Gastroesophageal sphincter (tissue), 4 donors: ENCODE data around the gene SH3BGR. TPM values are rescaled to one million over a fixed set of nuclear protein-coding genes. Genes with fewer than 3 reads are reported as not detected.

Experiments
- ATAC-seq: fragments of 150-250 bp; one replicate; pipeline ENCODE4 v1.9.1; 2016; ENCODE audit warnings: mild to moderate bottlenecking, moderate library complexity
- H3K27ac ChIP-seq, 4 donors: fragments of 200-600 bp; sonication (generic) in 3 of 4; 1 replicate in 3 of 4; 2 replicates in 1 of 4; pipeline ENCODE4 v1.5.1; 2016 to 2019
- H3K27me3 ChIP-seq: fragments of 200-600 bp; sonication (generic); one replicate; pipeline ENCODE4 v1.5.1; 2019
- H3K36me3 ChIP-seq, 2 donors: fragments of 200-600 bp; sonication (generic); one replicate each; pipeline ENCODE4 v1.5.1; 2019; ENCODE audit warnings: control low read depth in 1 of 2
- H3K4me1 ChIP-seq, 3 donors: fragments of 200-600 bp; sonication (generic); 1 replicate in 2 of 3; 2 replicates in 1 of 3; pipeline ENCODE4 v1.5.1; 2016 to 2019; ENCODE audit warnings: control low read depth in 2 of 3
- H3K4me3 ChIP-seq, 2 donors: fragments of 200-600 bp; sonication (generic); one replicate each; pipeline ENCODE4 v1.5.1; 2019; ENCODE audit warnings: mild to moderate bottlenecking in 1 of 2, moderate library complexity in 1 of 2
- H3K9me3 ChIP-seq, 3 donors: fragments of 200-600 bp; sonication (generic); one replicate each; pipeline ENCODE4 v1.5.1; 2017 to 2019; ENCODE audit warnings: control low read depth in 2 of 3
- CTCF ChIP-seq, 4 experiments: fragments of 200-600 bp in 2 of 4; fragments of 450-650 bp in 2 of 4; sonication (generic) in 1 of 4; IDR thresholded peaks; one replicate each; pipeline ENCODE4 v1.5.1; 2017 to 2019; ENCODE audit warnings: antibody characterized with exemption in 4 of 4, mild to moderate bottlenecking in 2 of 4, moderate library complexity in 2 of 4
- EP300 ChIP-seq: sonication (generic); formaldehyde crosslinking; IDR thresholded peaks from one replicate; pipeline ENCODE4 v1.6.1; 2017; ENCODE audit warnings: antibody characterized with exemption, mild to moderate bottlenecking
- POLR2A ChIP-seq, 2 donors: fragments of 450-650 bp; IDR thresholded peaks; one replicate each; pipeline ENCODE4 v1.6.1; 2017; ENCODE audit warnings: antibody characterized with exemption in 2 of 2, mild to moderate bottlenecking in 2 of 2, moderate library complexity in 1 of 2
- POLR2AphosphoS5 ChIP-seq: sonication (generic); formaldehyde crosslinking; IDR thresholded peaks from one replicate; pipeline ENCODE4 v1.6.1; 2017; ENCODE audit warnings: antibody characterized with exemption
- whole genome bisulfite sequencing, 2 donors: methylation state at CpG; one replicate each; pipeline ENCODE4 v1.1.5; 2018; ENCODE audit warnings: low coverage in 1 of 2; 5-methylcytosine and 5-hydroxymethylcytosine counted together
- total RNA-seq, 4 donors: library from RNA; depleted of rRNA; stranded (reverse); fragments of >200 nt; gene quantifications; one replicate each; pipeline ENCODE4 v1.1.0, GENCODE V29; 2016

Gene SH3BGR
- total RNA-seq, 4 donors from 2014 or later, result 5.9 to 39.7 (median 30.5) TPM

GRCh38 chr21:39525601-39526000 is 73.8 kb downstream of the SH3BGR start:
- Histone ChIP-seq H3K27ac (no peak overlapping the region), H3K9me3 (no peaks in the 10 kb centered on the region), H3K4me3 (no peak overlapping the region), H3K36me3 (peaks cover 0 to 7% of the 10 kb centered on the region in 2 donors), H3K27me3 (no peaks in the 10 kb centered on the region), H3K4me1 (peaks cover 0 to 11% (median 0%) of the 10 kb centered on the region in 3 donors)
- 100% methylated on average over 1 of the region's 12 CpGs; no CpG with 5 or more reads in 1 of the 2 donors for WGBS, 2 donors
- no peak for ATAC-seq
- no peak for TF ChIP-seq CTCF (IDR thresholded peaks at IDR 0.05)

- 84% methylated on average over 5 of the region's 5 CpGs; no CpG with 5 or more reads in 1 of the 2 donors for WGBS, 2 donors
- Histone ChIP-seq H3K4me1 (peaks cover 0 to 11% (median 0%) of the 10 kb centered on the region in 3 donors), H3K9me3 (no peaks in the 10 kb centered on the region), H3K4me3 (no peak overlapping the region), H3K27me3 (no peaks in the 10 kb centered on the region), H3K27ac (no peak overlapping the region), H3K36me3 (peaks cover 0 to 7% of the 10 kb centered on the region in 2 donors)
- no peak for TF ChIP-seq POLR2A (IDR thresholded peaks at IDR 0.05)
- no peak for TF ChIP-seq POLR2AphosphoS5
- TF ChIP-seq CTCF (IDR thresholded peaks at IDR 0.05), result no peak
- no peak for TF ChIP-seq EP300
- ATAC-seq, result no peak
These were observed 75.4 kb downstream of the SH3BGR start for GRCh38 chr21:39527067-39527595.

- ATAC-seq, result no peak
- no peaks in the 10 kb centered on the region for H3K9me3 ChIP-seq
- no peak overlapping the region for H3K27ac ChIP-seq
- H3K27me3 ChIP-seq, result no peaks in the 10 kb centered on the region
- WGBS, 2 donors, result 53 to 63% methylated on average over 2 to 4 of the region's 8 CpGs
- no peak overlapping the region for H3K4me3 ChIP-seq
- TF ChIP-seq CTCF (IDR thresholded peaks at IDR 0.05) (no peak), EP300 (no peak), POLR2A (IDR thresholded peaks at IDR 0.05) (no peak), POLR2AphosphoS5 (no peak)
- peaks cover 0 to 7% of the 10 kb centered on the region in 2 donors for H3K36me3 ChIP-seq
- peaks cover 0 to 11% (median 0%) of the 10 kb centered on the region in 3 donors for H3K4me1 ChIP-seq
These were observed 76.1 kb downstream of the SH3BGR start for GRCh38 chr21:39527664-39528381.

GRCh38 chr21:39529026-39529425 is 77.3 kb downstream of the SH3BGR start:
- Histone ChIP-seq H3K27me3 (no peaks in the 10 kb centered on the region), H3K36me3 (peaks cover 0 to 7% of the 10 kb centered on the region in 2 donors), H3K9me3 (no peaks in the 10 kb centered on the region), H3K27ac (no peak overlapping the region), H3K4me3 (no peak overlapping the region), H3K4me1 (peaks cover 0 to 7% (median 0%) of the 10 kb centered on the region in 3 donors)
- ATAC-seq, result no peak
- TF ChIP-seq EP300, result no peak
- no peak for TF ChIP-seq POLR2AphosphoS5
- WGBS, 2 donors, result 100% methylated on average over 1 of the region's 4 CpGs; no CpG with 5 or more reads in 1 of the 2 donors

GRCh38 chr21:39531064-39531463 is 79.3 kb downstream of the SH3BGR start:
- Histone ChIP-seq H3K4me3 (no peak overlapping the region), H3K4me1 (peaks cover 0 to 7% (median 0%) of the 10 kb centered on the region in 3 donors), H3K27me3 (no peaks in the 10 kb centered on the region), H3K27ac (no peak overlapping the region), H3K36me3 (no peaks in the 10 kb centered on the region), H3K9me3 (no peaks in the 10 kb centered on the region)
- ATAC-seq, result no peak
- TF ChIP-seq POLR2A (IDR thresholded peaks at IDR 0.05) (no peak), POLR2AphosphoS5 (no peak), EP300 (no peak), CTCF (IDR thresholded peaks at IDR 0.05) (no peak)
- WGBS, 2 donors, result 40 to 42% methylated on average over 4 to 8 of the region's 8 CpGs
